Lower lobe of right lung (tissue), 2 donors: Measurements from ENCODE around the gene MEX3C. TPM values are rescaled to one million over a fixed set of nuclear protein-coding genes. Genes with fewer than 3 reads are reported as not detected.

Source experiments
- ATAC-seq, 2 donors: fragments of 200-7000 bp; cut with Tn5 transposase; one replicate each; pipeline ENCODE4 v1.9.1; 2020 to 2022; ENCODE audit warnings: mild to moderate bottlenecking in 2 of 2, moderate library complexity in 2 of 2
- DNase-seq: peaks from one replicate; pipeline ENCODE4 v3.0.0-alpha.2; 2020
- H3K27ac ChIP-seq: fragments of 200-600 bp; one replicate; pipeline ENCODE4 v1.8.0; 2022
- H3K27me3 ChIP-seq: fragments of 200-600 bp; one replicate; pipeline ENCODE4 v1.8.0; 2022; ENCODE audit warnings: low read depth
- H3K36me3 ChIP-seq: fragments of 200-600 bp; one replicate; pipeline ENCODE4 v1.8.0; 2022; ENCODE audit warnings: mild to moderate bottlenecking
- H3K4me1 ChIP-seq: fragments of 200-600 bp; one replicate; pipeline ENCODE4 v1.8.0; 2022
- H3K4me3 ChIP-seq: fragments of 200-600 bp; one replicate; pipeline ENCODE4 v1.8.0; 2022; ENCODE audit warnings: mild to moderate bottlenecking
- H3K9me3 ChIP-seq: fragments of 200-600 bp; one replicate; pipeline ENCODE4 v1.8.0; 2022
- intact Hi-C: fragments of 100-400 bp; cut with DNase I; formaldehyde crosslinking; loops from one replicate; pipeline ENCODE4 v1.11.0; 2022
- total RNA-seq: library from RNA; stranded (reverse); fragmentation: NEBNext Ultra II Directional; extraction: Animal tissue kit (Norgen Biotek cat#: 25700); gene quantifications from one replicate; pipeline ENCODE4 v1.2.1, GENCODE V29; 2021
- TF ChIP-seq, protein P1 (sequence below): fragments of 200-600 bp; IDR thresholded peaks from one replicate; pipeline ENCODE4 v1.8.0; 2022; ENCODE audit warnings: antibody characterized with exemption, mild to moderate bottlenecking
- donor health status: DM: no; HTN: yes; CAD: no; lungs with severe emphysema.

Gene MEX3C
- total RNA-seq, 1 donor from 2014 or later = 21.2 TPM

DNA sequence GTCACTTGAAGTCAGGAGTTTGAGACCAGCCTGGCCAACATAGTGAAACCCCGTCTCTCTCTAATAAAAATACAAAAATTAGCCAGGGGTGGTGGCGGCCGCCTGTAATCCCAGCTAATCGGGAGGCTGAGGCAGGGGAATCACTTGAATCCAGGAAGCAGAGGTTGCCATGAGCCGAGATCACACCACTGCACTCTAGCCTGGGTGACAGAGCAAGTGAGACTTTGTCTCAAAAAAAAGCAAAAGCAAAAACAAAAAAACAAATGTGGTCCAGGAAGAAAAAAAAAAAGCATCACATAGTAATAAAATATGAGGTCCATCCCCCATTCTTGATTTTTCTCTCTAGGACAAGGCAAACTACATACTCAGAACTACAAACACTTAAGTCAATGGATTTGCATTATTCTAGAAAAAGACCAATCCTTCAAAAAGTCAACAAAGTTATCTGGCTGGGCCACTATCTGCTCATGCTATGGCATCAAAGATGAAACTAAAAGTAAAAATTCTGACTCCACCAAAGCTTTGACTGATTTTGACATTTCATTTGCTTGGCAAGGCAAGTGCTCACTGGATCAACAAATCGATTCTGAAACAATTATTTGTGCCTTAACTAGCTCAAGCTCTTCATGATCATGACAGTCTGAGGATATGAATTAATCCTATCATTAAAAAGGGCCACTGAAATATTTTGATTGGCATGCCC is 28.4 kb downstream of the MEX3C start:
- no peaks in the 10 kb centered on the region for H3K27me3 ChIP-seq
- H3K36me3 ChIP-seq = no peaks in the 10 kb centered on the region
- TF ChIP-seq, protein P1, sequence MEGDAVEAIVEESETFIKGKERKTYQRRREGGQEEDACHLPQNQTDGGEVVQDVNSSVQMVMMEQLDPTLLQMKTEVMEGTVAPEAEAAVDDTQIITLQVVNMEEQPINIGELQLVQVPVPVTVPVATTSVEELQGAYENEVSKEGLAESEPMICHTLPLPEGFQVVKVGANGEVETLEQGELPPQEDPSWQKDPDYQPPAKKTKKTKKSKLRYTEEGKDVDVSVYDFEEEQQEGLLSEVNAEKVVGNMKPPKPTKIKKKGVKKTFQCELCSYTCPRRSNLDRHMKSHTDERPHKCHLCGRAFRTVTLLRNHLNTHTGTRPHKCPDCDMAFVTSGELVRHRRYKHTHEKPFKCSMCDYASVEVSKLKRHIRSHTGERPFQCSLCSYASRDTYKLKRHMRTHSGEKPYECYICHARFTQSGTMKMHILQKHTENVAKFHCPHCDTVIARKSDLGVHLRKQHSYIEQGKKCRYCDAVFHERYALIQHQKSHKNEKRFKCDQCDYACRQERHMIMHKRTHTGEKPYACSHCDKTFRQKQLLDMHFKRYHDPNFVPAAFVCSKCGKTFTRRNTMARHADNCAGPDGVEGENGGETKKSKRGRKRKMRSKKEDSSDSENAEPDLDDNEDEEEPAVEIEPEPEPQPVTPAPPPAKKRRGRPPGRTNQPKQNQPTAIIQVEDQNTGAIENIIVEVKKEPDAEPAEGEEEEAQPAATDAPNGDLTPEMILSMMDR = no peak
- intact Hi-C loops = no loop called here
- no peaks in the 10 kb centered on the region for H3K4me1 ChIP-seq
- ATAC-seq (no peak), DNase-seq (no peak)
- no peak overlapping the region for H3K4me3 ChIP-seq
- no peak overlapping the region for H3K27ac ChIP-seq
- H3K9me3 ChIP-seq = no peaks in the 10 kb centered on the region

DNA sequence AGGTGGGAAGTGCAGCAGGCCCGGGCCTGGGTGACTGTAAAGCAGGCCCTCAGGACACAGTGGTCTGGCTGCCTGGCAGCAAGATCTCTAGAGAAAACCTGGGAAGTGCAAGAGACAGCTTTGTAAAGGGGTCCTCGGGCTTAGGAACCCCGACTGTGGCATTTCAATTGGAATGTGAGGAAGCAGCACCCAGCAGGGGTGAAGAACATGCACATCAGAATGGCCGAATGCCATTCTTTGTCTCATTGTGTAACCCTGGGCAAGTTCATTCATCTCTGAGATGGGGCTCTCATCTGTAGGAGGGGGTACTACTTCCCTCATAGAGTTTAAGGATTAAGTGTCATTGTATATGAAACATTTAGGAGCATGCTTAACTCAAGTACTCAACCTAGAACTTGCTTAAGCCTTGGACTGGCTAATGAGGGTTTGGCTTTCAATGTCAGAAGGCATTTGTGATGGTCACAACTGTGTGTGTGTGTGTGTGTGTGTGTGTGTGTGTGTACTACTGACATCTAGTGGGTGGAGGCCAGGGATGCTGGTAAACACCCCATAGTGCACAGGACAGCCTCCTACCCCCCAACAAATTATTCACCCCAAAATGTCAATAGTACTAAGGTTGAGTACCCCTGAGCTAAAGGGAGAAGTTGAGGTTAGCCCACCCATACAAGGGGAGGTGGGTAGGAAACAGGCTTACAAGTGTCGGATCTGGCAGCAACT is 29.3 kb downstream of the MEX3C start:
- ATAC-seq = no peak
- H3K27ac ChIP-seq = no peak overlapping the region
- H3K36me3 ChIP-seq = no peaks in the 10 kb centered on the region
- intact Hi-C loops = no loop called here
- no peak for DNase-seq
- H3K27me3 ChIP-seq = no peaks in the 10 kb centered on the region
- no peaks in the 10 kb centered on the region for H3K9me3 ChIP-seq
- H3K4me3 ChIP-seq = no peak overlapping the region
- TF ChIP-seq, protein P1 = no peak
- H3K4me1 ChIP-seq = no peaks in the 10 kb centered on the region

DNA sequence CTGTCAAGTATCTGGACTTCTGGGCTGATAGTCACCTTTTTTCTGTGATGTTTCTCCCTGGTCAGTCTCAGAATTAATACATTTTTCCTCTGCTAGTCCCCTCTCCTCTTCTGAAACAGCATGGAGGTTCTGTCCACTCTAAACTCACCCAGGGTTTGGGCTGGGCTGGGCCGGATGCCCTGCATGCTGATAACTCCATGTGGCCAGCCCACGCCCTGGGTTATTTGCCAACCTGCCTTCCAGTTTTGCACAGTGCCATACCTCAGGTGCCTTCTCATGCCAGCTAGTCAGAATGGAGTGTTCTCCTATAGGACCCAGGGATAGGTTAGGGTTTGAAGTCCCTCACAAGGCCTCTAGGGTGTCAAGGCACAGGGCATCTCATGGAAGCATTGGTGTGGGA is 32.2 kb downstream of the MEX3C start:
- TF ChIP-seq, protein P1 = no peak
- intact Hi-C loops = no loop called here
- Histone ChIP-seq H3K4me3 (no peak overlapping the region), H3K36me3 (no peaks in the 10 kb centered on the region), H3K4me1 (no peaks in the 10 kb centered on the region), H3K9me3 (no peaks in the 10 kb centered on the region), H3K27me3 (no peaks in the 10 kb centered on the region), H3K27ac (no peak overlapping the region)
- DNase-seq (no peak), ATAC-seq (no peak)

DNA sequence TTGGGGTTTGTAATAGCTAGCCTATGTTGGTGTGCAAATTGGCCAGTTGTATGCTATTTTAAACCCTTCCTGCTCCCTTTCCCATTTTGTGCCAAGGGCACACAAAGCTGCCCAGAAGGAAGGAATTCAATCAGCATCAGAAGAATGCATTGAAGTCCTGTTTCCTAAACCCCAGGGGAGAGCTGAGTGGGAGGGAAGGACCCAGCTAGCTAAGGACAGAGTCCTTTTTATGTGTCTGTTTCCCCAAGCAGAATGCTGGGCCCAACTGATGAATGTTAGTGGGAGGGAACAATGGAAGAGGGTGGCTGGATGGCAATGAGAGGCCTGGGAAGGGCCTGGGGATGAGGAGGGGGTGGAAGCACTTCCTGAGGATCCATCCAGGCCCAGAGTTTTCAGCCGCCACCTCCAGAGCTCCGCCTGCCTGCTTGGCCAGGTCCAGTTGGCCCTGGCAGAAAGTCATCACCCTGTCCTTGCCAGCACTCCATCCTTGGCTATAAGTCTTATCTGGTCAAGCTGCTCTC is 32.7 kb downstream of the MEX3C start:
- H3K9me3 ChIP-seq = no peaks in the 10 kb centered on the region
- TF ChIP-seq, protein P1 = no peak
- no peak overlapping the region for H3K4me3 ChIP-seq
- H3K4me1 ChIP-seq = no peaks in the 10 kb centered on the region
- no peak overlapping the region for H3K27ac ChIP-seq
- H3K36me3 ChIP-seq = no peaks in the 10 kb centered on the region
- H3K27me3 ChIP-seq = no peaks in the 10 kb centered on the region
- no peak for ATAC-seq
- intact Hi-C loops = no loop called here
- DNase-seq = no peak

DNA sequence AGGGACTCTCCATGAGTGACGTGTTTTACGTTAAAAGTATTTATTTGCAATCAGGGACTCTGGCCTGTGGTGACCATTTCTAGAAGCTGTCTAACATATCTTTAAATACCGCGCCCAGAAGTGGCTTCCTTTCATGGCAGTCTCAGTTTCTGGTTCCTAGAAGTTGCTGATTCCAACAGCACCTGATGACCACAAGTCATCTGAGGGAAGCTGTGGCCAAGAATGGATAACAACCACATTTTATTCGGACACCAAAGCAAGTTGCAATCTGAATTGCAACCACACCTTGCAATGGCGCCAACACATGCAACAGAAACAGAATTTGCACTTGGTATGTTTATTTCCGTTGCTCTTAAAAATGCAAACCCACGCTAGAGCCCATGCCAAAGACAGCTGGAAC is 33.1 kb downstream of the MEX3C start:
- H3K36me3 ChIP-seq = no peaks in the 10 kb centered on the region
- no peaks in the 10 kb centered on the region for H3K9me3 ChIP-seq
- no peaks in the 10 kb centered on the region for H3K4me1 ChIP-seq
- DNase-seq (no peak), ATAC-seq (no peak)
- no peak overlapping the region for H3K4me3 ChIP-seq
- no peaks in the 10 kb centered on the region for H3K27me3 ChIP-seq
- intact Hi-C loops = no loop called here
- no peak overlapping the region for H3K27ac ChIP-seq
- TF ChIP-seq, protein P1 = no peak
